G401 (cell line): ENCODE measurements around the gene PCDHA2. TPM values are rescaled to one million over a fixed set of nuclear protein-coding genes. Genes with fewer than 3 reads are reported as not detected.

ENCODE experiments used
- total RNA-seq: library from RNA; depleted of rRNA; stranded (reverse); fragments of >200 nt; shearing (Covaris generic); gene quantifications from 2 replicates; pipeline ENCODE4 v1.2.3, GENCODE V29; 2014; rRNA removed

Gene PCDHA2
- total RNA-seq, 1 experiment from 2014 or later, result not detected

Other genes with a start within 250 kb of the PCDHA2 start
- gene EIF4EBP3, start 247.2 kb upstream of the PCDHA2 start, total RNA-seq, result 1.3 TPM in 1 of 2 replicates, not detected in the other
- gene SRA1, start 237.4 kb upstream of the PCDHA2 start, total RNA-seq, result 50.9 and 53.8 TPM in 2 replicates
- gene APBB3, start 230.3 kb upstream of the PCDHA2 start, total RNA-seq, result 11.6 and 27.4 TPM in 2 replicates
- 24.4 and 44.6 TPM in 2 replicates for gene SLC35A4, start 230.0 kb upstream of the PCDHA2 start, total RNA-seq
- not detected in 2 replicates for gene CD14, start 161.7 kb upstream of the PCDHA2 start, total RNA-seq
- 11.0 and 35.3 TPM in 2 replicates for gene TMCO6, start 155.4 kb upstream of the PCDHA2 start, total RNA-seq
- 75.7 and 84.8 TPM in 2 replicates for gene NDUFA2, start 147.2 kb upstream of the PCDHA2 start, total RNA-seq
- 20.7 and 34.3 TPM in 2 replicates for gene IK, start 147.0 kb upstream of the PCDHA2 start, total RNA-seq
- 19.3 and 27.2 TPM in 2 replicates for gene WDR55, start 129.9 kb upstream of the PCDHA2 start, total RNA-seq
- gene DND1, start 121.3 kb upstream of the PCDHA2 start, total RNA-seq, result not detected in 2 replicates
- gene HARS1, start 103.5 kb upstream of the PCDHA2 start, total RNA-seq, result 76.3 and 80.6 TPM in 2 replicates
- gene HARS2, start 103.4 kb upstream of the PCDHA2 start, total RNA-seq, result 20.9 and 30.0 TPM in 2 replicates
- gene ZMAT2, start 94.4 kb upstream of the PCDHA2 start, total RNA-seq, result 34.1 and 43.1 TPM in 2 replicates
- 0.03 TPM in 1 of 2 replicates, not detected in the other for gene PCDHA1, start 8.7 kb upstream of the PCDHA2 start, total RNA-seq
- not detected in 2 replicates for gene PCDHA3, start 6.2 kb downstream of the PCDHA2 start, total RNA-seq
- 4.2 and 5.4 TPM in 2 replicates for gene PCDHA4, start 12.2 kb downstream of the PCDHA2 start, total RNA-seq
- gene PCDHA5, start 26.8 kb downstream of the PCDHA2 start, total RNA-seq, result under 0.01 and 0.31 TPM in 2 replicates
- not detected in 2 replicates for gene PCDHA6, start 33.1 kb downstream of the PCDHA2 start, total RNA-seq
- 0.43 TPM in 1 of 2 replicates, not detected in the other for gene PCDHA7, start 39.4 kb downstream of the PCDHA2 start, total RNA-seq
- gene PCDHA8, start 46.3 kb downstream of the PCDHA2 start, total RNA-seq, result 0.03 TPM in 1 of 2 replicates, not detected in the other
- not detected in 2 replicates for gene PCDHA9, start 53.5 kb downstream of the PCDHA2 start, total RNA-seq
- under 0.01 and 0.06 TPM in 2 replicates for gene PCDHA10, start 61.0 kb downstream of the PCDHA2 start, total RNA-seq
- gene PCDHA11, start 74.1 kb downstream of the PCDHA2 start, total RNA-seq, result 6.6 and 7.1 TPM in 2 replicates
- 3.0 and 8.2 TPM in 2 replicates for gene PCDHA12, start 80.5 kb downstream of the PCDHA2 start, total RNA-seq
- 0.54 and 0.86 TPM in 2 replicates for gene PCDHA13, start 87.3 kb downstream of the PCDHA2 start, total RNA-seq
- gene PCDHAC1, start 131.4 kb downstream of the PCDHA2 start, total RNA-seq, result 6.5 and 9.5 TPM in 2 replicates
- 7.8 and 8.0 TPM in 2 replicates for gene PCDHAC2, start 171.6 kb downstream of the PCDHA2 start, total RNA-seq